Left cardiac atrium (tissue), 4 donors: Measurements from ENCODE around the gene TXLNB. TPM values are rescaled to one million over a fixed set of nuclear protein-coding genes. Genes with fewer than 3 reads are reported as not detected.
"Not testable (repeated sequence)": the region's sequence is repeated elsewhere in the genome, so short reads cannot be mapped to it uniquely, and the experiment has no call there.

Source experiments
- ATAC-seq, 2 donors: fragments of 200-7000 bp; cut with Tn5 transposase; one replicate each; pipeline ENCODE4 v1.9.1; 2020; ENCODE audit warnings: mild to moderate bottlenecking in 2 of 2, moderate library complexity in 2 of 2
- DNase-seq: peaks from one replicate; pipeline ENCODE4 v3.0.0-alpha.2; 2020
- intact Hi-C, 2 donors: fragments of 100-400 bp; cut with DNase I; formaldehyde crosslinking; loops; one replicate each; pipeline versions ENCODE4 v1.14.1 to v1.15.1; 2022 to 2023
- total RNA-seq, 2 donors: library from RNA; stranded (reverse); fragmentation: NEBNext Ultra II Directional; extraction: Animal tissue kit (Norgen Biotek cat#: 25700); gene quantifications; one replicate each; pipeline ENCODE4 v1.2.1, GENCODE V29; 2021
- donor health status: DM: no; HTN: yes; CAD: no.
- donor health status: DM: no; HTN: yes; CAD: no; lungs with severe emphysema.
- donor health status: DM: yes; HTN: yes; CAD: no.
- donor health status: Dilated cardiomyopathy.

Gene TXLNB
- total RNA-seq, 2 donors from 2014 or later, result 52.4 to 60.4 TPM

GRCh38 chr6:139313784-139314545 lies 22.2 kb upstream of the TXLNB start:
- no peak for DNase-seq
- ATAC-seq, result no peak
- intact Hi-C loops, result no loop called here

- no peak for DNase-seq
Measured at GRCh38 chr6:139313229-139313628, 21.4 kb upstream of the TXLNB start.

GRCh38 chr6:139311831-139312230 lies 20.0 kb upstream of the TXLNB start:
- intact Hi-C loops, result no loop called here
- DNase-seq (no peak), ATAC-seq (no peak)

More at GRCh38 chr6:139313229-139313628, 21.4 kb upstream of the TXLNB start:
- no peak for ATAC-seq
- intact Hi-C loops, result no loop called here

GRCh38 chr6:139308936-139309603 lies 17.3 kb upstream of the TXLNB start:
- intact Hi-C loops, result no loop called here
- peak in 1 of 2 donors; percentile 94 for ATAC-seq
- no peak for DNase-seq

- DNase-seq (no peak), ATAC-seq (peak in 1 of 2 donors; percentile 72)
- intact Hi-C loops, result no loop called here
Measured at GRCh38 chr6:139308286-139308916, 16.6 kb upstream of the TXLNB start.

GRCh38 chr6:139306291-139306981 lies 14.6 kb upstream of the TXLNB start:
- intact Hi-C loops, result no loop called here
- DNase-seq (no peak), ATAC-seq (no peak)

GRCh38 chr6:139303185-139303584 lies 11.4 kb upstream of the TXLNB start:
- DNase-seq, result no peak
- intact Hi-C loops, result no loop called here
- ATAC-seq, result no peak

GRCh38 chr6:139297921-139298320 lies 6.1 kb upstream of the TXLNB start:
- ATAC-seq, result no peak
- intact Hi-C loops, result loop anchor here in 1 of 2 donors (10.0 kb wide), 2 partner anchors 67 to 163 kb away; partner anchors contain the start of gene HECA

GRCh38 chr6:139296927-139297326 lies 5.1 kb upstream of the TXLNB start:
- intact Hi-C loops, result loop anchor here in 1 of 2 donors (10.0 kb wide), 2 partner anchors 68 to 162 kb away; partner anchors contain the start of gene HECA
- DNase-seq, result no peak
- ATAC-seq, result peak in 1 of 2 donors; percentile 44

More at GRCh38 chr6:139297921-139298320, 6.1 kb upstream of the TXLNB start:
- no peak for DNase-seq

GRCh38 chr6:139295901-139296300 lies 4.1 kb upstream of the TXLNB start:
- DNase-seq (no peak), ATAC-seq (peak in 1 of 2 donors; percentile 14)
- intact Hi-C loops, result loop anchor here in 1 of 2 donors (10.0 kb wide), 2 partner anchors 69 to 161 kb away; partner anchors contain the start of gene HECA

GRCh38 chr6:139294090-139294489 lies 2.3 kb upstream of the TXLNB start:
- no peak for DNase-seq
- intact Hi-C loops, result loop anchor here in 1 of 2 donors (10.0 kb wide), 2 partner anchors 71 to 159 kb away; partner anchors contain the start of gene HECA
- no peak for ATAC-seq

- not testable (repeated sequence) for ATAC-seq, DNase-seq
- intact Hi-C loops, result loop anchor here in 1 of 2 donors (10.0 kb wide), 2 partner anchors 72 to 158 kb away; partner anchors contain the start of gene HECA
Measured at GRCh38 chr6:139293230-139293629, 1.4 kb upstream of the TXLNB start.

GRCh38 chr6:139290787-139291311 lies 949 bp downstream of the TXLNB start:
- intact Hi-C loops, result loop anchor here in 1 of 2 donors (10.0 kb wide), 2 partner anchors 74 to 156 kb away; partner anchors contain the start of gene HECA
- DNase-seq (no peak), ATAC-seq (peak; percentile 68 to 84)

- DNase-seq, result no peak
Measured at GRCh38 chr6:139289233-139289632, 2.6 kb downstream of the TXLNB start.

GRCh38 chr6:139288496-139289040 lies 3.2 kb downstream of the TXLNB start:
- ATAC-seq (peak; percentile 36 to 46), DNase-seq (no peak)
- intact Hi-C loops, result no loop called here

More at GRCh38 chr6:139289233-139289632, 2.6 kb downstream of the TXLNB start:
- ATAC-seq, result no peak
- intact Hi-C loops, result no loop called here

GRCh38 chr6:139287868-139288267 lies 3.9 kb downstream of the TXLNB start:
- ATAC-seq (no peak), DNase-seq (no peak)
- intact Hi-C loops, result no loop called here

GRCh38 chr6:139286438-139286837 lies 5.4 kb downstream of the TXLNB start:
- DNase-seq, ATAC-seq, intact Hi-C loops: not testable (repeated sequence)

- no peak for ATAC-seq
- intact Hi-C loops, result no loop called here
Measured at GRCh38 chr6:139285590-139285989, 6.2 kb downstream of the TXLNB start.

More at GRCh38 chr6:139285590-139285989, 6.2 kb downstream of the TXLNB start:
- no peak for DNase-seq
